Skin of body (tissue), 2 donors: ENCODE data around the gene CD96. TPM values are rescaled to one million over a fixed set of nuclear protein-coding genes. Genes with fewer than 3 reads are reported as not detected.
"Not testable (repeated sequence)": the region's sequence is repeated elsewhere in the genome, so short reads cannot be mapped to it uniquely, and the experiment has no call there.

Experiments used
- DNase-seq: peaks from one replicate; lab custom pipeline; 2025; lab: John Stamatoyannopoulos, UW
- total RNA-seq: library from RNA; depleted of rRNA; stranded (reverse); fragments of >200 nt; gene quantifications from one replicate; pipeline ENCODE4 v1.2.3, GENCODE V29; 2014

Gene CD96
- total RNA-seq, 1 donor from 2014 or later: 2.0 TPM

DNA sequence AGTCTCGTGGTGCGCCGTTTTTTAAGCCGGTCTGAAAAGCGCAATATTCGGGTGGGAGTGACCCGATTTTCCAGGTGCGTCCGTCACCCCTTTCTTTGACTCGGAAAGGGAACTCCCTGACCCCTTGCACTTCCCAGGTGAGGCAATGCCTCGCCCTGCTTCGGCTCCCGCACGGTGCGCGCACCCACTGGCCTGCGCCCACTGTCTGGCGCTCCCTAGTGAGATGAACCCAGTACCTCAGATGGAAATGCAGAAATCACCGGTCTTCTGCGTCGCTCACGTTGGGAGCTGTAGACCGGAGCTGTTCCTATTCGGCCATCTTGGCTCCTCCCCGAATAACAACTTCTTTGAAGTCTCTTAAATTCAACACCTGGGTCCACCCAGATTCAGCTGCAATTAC lies 19.9 kb downstream of the CD96 start:
- not testable (repeated sequence) for DNase-seq

DNA sequence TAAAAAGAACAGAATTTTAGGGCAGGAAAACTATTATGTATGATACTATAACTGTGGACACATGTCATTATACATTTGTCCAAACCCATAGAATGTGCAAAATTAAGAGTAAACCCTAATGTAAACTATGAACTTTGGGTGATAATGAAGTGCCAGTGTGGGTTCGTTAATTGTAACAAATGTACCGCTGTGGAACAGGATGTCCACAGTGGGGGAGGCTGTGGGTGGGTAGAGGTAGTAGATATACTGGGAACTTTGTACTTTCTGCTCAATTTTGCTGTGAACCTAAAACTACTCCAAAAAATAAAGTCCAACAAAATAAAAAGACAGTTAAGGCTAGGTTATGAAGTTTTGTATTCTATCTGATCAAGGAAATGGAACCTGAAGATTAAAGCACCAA lies 24.8 kb downstream of the CD96 start:
- no peak for DNase-seq

DNA sequence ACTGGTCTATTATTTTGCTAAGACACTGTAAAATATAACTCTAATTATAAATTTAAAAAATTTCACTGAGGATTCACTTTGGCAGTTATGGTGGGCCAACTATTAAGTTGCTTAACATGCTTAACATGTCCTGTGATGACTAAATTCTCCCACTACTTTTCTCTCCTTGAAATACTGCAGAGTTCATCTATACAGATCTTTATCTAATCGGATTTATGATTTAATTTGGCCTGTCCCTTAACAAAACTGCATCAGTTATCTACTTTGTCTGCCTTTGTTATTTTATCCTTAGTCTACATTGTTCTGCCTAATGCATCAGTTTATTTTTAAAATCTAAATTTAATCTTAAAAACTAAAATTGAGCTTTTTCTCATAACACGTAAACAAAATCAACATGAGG lies 26.4 kb downstream of the CD96 start:
- DNase-seq: no peak

DNA sequence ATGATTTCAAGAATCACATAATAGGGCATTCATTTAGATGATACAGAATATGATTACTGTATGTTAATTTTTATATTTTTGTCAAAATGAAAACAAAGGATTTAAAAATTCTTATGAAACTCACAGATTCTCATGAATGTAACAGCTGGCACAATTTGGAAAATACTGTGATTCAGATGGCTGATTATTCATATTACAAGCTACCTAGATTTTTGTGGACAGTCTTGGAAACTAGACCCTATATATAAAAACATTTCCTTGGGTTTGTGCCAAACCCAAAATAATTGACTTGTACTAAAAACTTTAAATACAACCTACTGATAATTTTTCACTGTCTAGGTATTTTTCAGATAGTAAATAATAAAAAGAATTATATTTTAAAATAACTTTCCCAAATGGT lies 26.9 kb downstream of the CD96 start:
- no peak for DNase-seq

DNA sequence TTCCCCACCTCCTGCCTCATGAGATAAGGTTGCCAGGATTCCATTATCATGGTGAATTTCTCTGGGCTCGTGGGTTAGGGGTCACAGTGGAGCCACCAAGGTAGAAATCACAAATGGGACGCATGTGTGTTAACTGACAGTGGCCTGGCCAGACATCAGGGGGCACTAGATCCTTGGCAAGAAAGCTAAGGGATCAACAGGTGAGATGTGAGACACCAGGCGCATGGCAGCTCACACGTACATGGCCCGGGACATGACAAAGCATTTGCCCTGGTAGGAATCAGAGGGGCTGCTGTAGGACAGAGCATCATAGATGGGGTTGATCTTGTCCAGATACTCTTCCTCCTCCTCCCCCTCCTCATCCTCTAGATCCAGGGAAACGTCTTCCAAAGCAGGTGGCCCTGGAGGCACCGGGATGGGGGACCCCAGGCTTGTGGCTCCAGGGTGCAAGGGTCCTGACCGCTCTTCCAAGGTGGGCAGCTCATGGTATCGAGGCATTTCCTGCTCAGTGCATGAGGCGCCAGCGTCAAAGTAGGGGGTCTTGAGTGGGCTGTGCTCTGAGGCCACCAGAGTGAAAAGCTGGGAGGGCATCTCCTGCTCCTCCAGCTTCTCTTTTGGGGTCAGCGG lies 28.5 kb downstream of the CD96 start:
- DNase-seq: no peak

DNA sequence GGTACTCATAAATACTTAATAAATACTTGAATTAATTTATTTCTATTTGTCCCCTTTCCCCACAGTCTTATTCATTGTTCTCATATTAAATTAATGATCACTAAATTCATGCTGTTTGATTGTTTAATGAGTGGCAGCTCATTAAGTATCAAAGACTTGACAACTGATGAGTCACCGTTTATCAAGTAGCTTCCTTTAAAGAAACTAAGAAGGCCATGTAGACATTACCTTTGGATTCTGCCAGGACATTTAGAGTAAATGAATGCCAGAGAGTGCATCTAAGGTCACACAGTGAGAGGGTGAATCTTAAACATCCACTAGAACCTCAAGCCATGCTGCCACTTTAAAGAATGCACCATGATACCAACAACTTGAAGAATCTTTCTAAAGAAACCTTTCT lies 29.3 kb downstream of the CD96 start:
- no peak for DNase-seq

DNA sequence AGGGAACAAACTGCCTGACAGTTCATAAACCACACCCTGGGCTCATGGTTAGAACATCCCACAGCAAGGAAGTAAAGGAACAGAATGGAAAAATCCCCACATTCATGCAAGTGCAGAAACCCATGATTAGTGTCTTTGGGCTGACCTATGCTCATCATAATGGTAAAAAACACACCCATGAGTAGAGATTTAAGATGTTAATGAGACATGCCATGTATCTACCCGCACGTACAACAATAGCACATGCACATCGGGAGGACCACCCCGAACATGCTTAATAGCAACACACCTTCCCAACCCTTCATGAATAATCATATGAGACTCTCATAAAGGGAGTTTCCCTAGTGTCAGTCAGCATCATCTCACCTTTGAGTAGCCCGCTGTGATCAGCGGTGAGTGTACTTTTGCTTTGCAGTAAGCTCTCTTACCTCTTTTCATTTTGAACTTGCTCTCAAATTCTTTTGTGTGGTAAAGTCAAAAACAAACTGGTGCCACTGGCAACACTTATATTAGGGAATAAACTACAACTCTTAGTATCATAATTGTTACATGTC lies 30.0 kb downstream of the CD96 start:
- DNase-seq: no peak

DNA sequence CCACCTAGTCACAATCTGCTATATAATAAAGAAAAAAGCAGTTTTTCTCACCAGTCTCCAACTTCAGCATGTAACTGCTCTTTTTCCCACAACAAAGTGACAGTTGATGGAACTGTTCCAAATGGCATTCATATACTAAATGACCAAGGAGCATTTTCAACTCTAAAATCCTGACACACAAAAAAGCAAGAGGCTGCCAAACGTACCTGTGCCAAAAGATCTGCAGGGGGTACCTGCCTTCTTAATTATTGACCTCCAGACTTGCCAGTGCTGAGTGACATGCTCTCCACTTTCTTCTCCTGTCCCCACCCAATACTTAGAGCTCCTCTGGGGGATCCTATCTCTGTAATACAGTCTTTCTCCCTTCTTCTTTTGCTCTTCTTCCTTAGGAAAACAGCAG lies 35.1 kb downstream of the CD96 start:
- DNase-seq: no peak

DNA sequence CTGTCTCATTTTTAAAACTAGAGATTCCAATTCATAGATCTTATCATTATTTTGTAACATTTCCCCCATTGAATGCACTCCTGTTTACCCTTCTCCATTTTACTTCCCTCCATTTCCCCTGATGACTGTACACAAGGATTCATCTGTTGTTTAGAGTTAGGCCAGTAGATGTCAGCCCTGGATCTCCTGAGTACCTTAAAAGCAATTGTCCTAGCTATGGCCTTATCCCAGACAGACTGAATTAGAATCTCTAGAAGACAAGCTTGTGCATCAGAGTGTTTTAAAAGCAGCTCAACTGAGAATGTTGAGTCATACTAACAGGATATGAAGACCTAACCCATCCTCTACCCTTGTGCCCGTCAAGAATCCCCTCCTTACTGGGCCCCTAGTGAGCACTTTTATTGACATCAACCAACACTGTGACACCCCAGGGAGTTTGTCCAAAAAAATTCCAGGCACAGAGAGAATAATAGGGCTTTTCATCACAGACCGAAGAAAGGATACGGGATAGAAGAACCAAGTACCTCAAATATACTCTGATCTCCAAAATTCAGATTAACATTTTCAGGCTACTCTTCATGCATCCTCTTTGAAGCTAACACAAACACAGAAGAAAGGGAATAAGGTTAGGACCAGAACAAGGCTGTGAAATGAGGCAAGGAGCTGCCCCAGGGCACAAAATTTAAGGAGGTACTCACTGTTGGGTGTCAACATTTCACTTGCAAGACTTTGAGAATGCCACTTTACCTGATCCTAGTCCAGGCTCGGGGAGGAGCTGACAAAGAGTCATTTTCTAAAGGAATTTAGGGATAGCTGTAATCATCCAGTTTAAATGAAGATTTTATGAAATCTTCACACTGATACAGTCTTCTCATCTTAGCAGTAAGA lies 36.0 kb downstream of the CD96 start:
- no peak for DNase-seq

DNA sequence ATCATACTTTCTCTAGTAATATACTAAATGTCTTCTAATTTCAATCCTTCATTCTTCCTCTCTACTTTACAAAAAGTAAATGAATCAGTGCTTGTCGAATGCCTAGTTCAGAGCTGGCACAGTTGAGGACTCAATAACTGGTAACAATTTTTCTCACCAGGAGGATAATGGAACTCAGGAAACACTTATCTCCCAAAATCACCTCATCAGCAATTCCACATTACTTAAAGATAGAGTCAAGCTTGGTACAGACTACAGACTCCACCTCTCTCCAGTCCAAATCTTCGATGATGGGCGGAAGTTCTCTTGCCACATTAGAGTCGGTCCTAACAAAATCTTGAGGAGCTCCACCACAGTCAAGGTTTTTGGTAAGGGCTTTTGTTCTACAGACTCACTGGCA lies 36.9 kb downstream of the CD96 start:
- DNase-seq: no peak

DNA sequence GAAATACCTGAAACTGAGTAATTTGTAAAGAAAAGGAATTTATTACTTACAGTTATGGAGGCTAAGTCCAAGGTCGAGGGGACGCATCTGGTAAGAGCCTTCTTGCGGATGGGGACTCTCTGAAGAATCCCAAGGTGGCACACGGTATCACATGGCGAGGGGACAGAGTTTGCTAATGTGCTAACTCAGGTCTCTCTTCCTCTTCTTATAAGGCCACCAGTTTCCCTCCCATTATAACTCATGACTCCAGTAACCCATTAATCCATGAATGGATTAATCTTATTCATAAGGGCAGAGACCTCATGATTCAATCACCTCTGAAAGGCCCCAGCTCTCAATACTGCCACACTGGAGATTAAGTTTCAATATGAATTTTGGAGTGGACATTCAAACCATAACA lies 37.5 kb downstream of the CD96 start:
- DNase-seq: no peak

DNA sequence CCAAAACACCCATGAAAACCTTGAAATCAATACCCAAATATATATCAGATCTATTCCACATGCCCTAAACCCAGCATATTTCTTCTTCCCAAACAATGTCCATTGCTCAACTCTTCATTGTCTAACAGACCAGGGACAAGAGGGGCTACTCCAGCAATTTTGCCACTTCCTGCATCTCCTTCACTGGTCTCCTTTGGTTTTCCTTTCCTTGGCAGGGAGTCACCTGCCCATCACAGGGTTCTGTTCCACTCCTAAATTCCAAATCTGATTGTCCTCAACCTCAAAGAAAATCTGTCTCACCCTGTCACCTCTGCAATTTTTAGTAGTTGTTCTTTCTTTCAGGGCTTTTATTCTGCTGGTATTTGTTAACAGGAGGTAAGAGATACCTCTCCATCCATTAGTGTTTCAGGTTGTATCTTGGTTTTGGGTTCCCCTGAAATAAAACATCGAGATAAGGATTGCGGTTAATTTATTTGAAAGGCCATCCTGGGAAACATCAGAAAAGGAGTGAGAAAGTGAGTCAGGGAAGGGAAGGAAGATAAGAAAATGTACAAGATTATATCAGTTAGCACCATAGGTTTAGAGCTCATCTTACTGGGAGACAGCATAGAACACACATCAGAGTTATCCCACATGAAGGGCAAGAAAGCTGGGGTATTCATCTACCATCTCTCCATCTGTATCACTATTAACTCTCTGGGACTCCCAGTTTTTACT lies 39.6 kb downstream of the CD96 start:
- DNase-seq: no peak

DNA sequence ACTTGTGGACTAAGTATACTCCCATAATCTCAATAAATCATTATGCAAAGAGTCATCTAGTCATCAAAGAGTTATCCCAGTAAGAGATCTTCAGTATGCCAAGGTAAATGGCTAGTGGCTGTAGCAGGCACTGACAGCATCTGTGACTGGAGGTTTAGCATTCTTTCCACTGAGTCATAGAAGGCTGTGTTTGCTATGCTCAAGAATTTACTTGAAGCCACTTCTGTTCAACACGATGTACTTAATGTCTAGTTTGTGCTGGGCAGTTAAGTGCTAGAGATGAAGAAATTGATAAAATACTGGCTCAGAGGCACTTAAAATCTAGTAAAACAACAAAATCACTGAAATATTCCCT lies 40.1 kb downstream of the CD96 start:
- DNase-seq: no peak

DNA sequence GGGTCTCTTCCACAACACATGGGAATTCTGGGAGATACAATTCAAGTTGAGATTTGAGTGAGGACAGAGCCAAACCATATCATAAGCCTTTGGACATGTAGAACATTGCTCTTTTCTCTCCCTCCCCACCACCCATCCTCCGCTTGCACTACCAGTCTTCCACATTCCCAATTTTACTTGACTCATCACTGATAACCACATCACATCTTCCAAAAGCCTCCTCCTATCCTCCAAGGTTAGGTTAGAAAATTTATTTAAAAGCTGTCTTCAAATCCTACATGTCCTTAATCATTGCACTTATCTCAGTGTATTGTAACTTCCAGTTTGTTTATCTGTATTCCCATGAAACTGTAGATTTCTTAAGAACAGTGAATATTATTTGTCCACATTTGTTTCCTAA lies 42.7 kb downstream of the CD96 start:
- no peak for DNase-seq

DNA sequence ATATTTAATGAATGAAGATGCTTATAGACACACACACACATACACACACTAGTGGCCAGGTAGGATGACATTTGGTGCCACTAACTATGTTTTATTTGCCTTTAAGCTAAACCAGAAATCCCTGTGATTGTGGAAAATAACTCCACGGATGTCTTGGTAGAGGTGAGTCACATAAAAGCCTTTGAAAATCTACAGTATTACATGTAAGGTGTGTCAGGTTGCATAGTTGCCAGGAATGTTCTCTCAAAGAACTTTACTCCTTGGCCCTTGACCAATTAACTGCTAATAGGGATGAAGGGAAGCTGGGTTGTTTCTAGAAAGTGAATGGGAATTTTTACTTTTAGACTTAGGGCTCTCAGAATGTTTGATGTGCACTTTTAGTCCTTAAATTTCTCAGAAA lies 43.2 kb downstream of the CD96 start:
- no peak for DNase-seq

DNA sequence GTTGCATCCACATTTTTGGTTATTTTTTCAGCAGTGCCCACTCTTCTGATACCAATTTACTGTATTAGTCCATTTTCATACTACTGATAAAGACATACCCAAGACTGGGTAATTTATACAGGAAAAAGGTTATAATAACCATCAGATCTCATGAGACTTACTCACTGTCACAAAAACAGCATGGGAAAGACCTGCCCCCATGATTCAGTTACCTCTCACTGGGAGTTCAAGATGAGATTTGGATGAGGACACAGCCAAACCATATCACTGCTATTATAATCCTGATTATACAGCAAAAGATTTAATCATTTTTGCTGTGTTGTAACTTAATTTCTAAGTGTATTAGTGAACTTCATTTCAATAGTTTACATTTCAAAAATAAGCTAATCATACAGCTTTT lies 46.5 kb downstream of the CD96 start:
- DNase-seq: no peak

DNA sequence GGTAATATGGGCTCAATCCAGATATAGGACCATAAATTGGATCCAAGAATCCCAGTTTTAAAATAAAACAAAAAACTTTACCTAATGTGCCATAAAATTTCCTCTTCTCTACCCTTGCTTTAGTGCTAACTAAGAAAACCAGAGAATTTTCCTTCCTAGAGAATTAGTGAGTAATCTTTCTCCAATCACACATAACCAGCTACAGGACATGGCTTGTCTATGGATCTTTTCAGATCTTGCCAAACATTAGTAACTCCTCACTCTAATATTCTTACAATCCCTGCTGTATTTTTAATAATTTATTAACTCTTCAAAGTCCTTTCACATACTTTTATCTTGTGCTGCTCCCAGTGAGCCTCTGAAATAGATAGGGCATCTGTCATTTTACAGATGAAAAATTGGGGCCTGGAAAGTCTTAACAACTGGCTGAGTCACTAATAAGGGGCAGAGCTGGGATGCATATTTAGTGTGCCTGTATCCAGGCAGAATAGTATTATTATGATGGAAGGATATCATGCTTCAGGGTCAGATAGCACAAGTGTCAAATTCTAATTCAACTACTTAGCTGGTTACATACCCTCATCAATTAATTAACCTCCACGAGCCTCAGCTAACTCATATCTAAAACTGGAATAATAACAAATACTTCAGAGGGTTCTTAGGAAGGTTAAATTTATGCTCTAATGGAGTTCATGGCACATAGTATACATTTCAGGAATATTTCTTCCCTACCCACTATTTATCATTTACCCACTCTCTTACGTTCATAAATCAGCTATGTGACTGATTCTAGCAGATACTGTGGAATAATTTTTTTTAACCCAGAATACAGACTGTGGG lies 47.5 kb downstream of the CD96 start:
- DNase-seq: no peak

DNA sequence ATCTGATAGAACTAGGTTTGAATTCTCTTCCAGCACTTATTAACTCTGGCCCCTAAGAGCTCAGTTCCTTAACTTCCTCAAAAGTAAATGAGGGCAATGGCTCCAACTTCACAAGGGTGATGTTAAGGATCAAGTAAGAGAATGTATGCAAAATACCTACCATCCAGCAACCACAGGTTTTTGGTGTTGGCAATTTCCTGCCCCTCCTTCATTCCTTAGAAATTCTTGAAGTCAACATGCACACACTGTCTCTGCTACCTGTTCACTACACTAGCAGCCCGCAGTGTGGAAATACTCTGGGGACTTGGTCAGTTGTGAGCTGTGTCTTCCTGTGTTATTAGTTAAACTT lies 48.1 kb downstream of the CD96 start:
- DNase-seq: no peak

DNA sequence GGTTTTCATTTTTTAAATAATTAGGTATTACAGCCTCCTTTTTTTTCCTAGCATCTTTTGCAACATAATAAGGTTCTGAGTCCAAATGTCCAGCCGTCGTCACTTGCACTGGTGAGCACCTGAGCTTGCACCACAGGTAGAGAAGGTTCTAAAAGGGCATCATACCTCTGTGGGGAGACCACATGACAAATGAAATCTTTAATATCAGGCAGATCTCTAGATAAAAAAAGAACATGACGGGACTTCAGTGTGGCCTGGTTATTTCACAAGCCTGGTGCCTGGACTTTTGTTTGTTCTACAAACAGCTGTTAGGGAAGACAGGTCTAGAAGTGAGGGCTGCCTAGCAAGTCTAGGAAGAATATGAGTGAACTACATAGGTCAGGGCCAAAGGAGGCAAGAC lies 49.6 kb downstream of the CD96 start:
- DNase-seq: no peak

DNA sequence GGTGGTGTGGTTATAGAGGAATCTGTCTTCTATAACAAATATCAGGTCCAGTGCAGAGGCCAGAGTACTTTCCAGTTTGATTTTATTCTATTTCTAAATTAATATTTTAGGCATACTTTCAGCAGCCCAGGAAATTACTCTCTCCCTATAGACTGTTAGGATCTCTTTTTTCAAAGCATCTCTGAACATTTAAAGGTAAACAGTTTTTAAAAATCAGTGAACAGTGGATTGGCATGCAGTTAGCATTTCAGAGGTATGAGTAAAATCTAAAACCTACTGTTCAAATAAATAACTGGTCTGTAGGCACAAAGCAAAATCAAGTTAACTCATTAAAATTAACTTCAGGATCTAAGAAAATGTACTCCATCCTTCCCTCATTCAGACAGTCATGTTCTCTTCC lies 50.1 kb downstream of the CD96 start:
- no peak for DNase-seq

DNA sequence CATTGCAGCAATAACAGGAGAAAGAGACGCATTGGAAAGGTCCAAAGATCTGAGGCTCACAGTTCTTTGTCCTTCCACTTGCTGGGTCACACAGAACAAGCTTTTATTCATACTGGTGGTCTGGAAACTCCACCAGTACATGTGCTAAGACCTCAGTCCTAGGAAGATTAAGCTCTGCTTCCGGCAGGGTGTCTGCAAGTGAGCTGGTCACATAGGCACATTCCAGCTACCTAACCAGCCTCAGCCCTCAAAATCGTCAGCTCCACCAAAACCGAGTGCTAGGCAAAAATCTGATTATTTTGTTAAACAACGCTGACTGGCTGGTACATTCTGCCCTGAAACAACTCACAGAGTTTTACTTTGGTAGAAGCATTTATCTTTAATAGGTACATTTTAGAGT lies 50.9 kb downstream of the CD96 start:
- no peak for DNase-seq

DNA sequence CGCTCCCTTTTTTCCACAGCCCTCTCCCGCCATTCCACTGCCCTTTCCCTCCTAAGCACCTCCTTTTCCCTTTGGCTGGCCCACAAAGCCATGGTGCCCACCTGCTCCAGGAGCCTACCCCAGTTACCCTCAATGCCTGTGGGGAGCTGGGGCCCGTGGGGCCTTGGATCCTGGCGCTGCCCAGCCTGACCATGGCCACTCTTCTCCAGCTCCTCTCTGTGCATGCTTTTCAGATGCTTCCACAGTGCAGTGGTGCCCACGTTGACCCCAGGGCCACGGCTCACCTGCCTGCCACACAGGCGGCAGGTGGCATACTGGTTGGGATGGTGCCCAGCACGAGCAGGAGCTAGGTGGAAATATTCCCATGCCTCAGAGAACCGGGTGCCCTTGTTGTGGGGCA lies 51.7 kb downstream of the CD96 start:
- DNase-seq: no peak
